Skeletal muscle cell (primary cell): Measurements from ENCODE around the gene C19orf44.
A peak's percentile ranks its signal among the peaks of the same experiment; 100 is the strongest.
"Not testable (repeated sequence)": the region's sequence is repeated elsewhere in the genome, so short reads cannot be mapped to it uniquely, and the experiment has no call there.

Source experiments
- DNase-seq: peaks from one replicate; pipeline ENCODE4 v3.0.0-alpha.2; 2010; ENCODE audit warnings: low read depth
- H3K4me3 ChIP-seq: 2 replicates; pipeline ENCODE4 v1.5.1; 2011; ENCODE audit warnings: low read depth, mild to moderate bottlenecking, control low read depth, low read length, moderate library complexity

The C19orf44 gene

DNA sequence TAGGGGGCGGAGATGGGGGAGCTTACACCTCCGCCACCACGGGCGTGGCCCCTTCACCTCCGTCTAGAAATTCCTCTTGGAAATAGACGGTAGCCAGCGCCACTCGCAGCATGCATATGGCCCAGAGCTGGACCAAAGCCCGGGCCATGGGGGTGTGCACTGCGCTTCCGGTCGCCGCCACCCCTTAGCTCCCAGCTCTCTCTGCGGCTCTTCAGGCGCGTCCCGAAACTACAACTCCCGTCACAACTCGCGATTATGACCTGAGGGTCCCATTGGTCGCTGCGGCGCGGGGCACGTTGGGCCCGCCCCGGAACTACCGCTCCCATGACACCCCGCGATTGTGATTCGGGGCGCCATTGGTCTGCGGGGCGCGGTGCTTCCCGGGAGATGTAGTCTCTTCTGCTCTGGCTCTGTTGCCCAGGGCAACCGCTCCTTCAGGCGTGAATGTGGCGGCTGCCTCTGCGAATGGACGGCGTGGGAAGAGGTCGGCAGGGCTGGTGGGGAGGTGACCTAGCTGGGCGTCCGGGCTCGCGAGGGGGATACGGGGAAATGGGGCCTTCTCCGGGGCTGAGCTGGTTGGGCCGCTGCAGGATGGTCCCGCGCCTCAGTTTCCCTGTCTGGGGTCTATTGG is at the start of gene C19orf44, which contains the start of gene CALR3:
Gene C19orf44, plus strand, starts transcription at position 413 of the 631 bp plus-strand sequence. CDS start 4,399 bp downstream, outside the sequence.
Gene CALR3, minus strand, starts transcription at position 186 of the 631 bp plus-strand sequence. Its CDS starts 38 bp downstream, at position 148.
- peak; percentile 93 for DNase-seq
- peak within 1 kb of the TSS; percentile 84 for H3K4me3 ChIP-seq

DNA sequence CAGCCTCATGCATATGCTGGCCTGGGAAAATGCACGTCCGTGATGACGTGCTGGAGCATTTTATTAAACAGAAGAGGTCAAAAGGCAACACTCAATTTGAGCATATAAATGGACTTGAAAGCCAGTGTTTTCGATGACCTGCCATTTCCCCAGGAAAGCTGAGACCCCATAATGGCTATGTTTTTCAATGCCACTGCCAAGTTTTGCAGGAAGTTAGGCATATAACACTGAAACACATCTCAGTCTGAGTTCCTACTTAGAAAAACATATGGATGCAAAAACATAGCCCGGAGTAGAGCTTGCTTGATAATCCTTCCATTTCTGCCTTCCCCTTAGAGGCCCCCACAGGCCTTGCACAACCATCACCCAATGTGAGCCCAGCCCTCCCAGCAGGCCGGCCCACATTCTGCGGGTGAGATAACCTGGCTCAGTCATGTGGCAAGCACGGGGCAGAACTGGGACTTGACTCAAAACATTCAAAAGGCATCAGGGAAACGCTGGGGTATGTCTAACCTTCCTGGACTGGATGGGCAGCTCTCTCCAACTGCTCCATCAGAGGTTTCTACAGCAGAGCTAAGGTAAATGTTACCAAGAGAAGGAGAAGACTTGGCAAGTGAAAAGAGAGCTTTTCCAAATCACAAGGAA is 49.3 kb upstream of the C19orf44 start:
- DNase-seq, result peak; percentile 77
- H3K4me3 ChIP-seq, result no peak overlapping the region

DNA sequence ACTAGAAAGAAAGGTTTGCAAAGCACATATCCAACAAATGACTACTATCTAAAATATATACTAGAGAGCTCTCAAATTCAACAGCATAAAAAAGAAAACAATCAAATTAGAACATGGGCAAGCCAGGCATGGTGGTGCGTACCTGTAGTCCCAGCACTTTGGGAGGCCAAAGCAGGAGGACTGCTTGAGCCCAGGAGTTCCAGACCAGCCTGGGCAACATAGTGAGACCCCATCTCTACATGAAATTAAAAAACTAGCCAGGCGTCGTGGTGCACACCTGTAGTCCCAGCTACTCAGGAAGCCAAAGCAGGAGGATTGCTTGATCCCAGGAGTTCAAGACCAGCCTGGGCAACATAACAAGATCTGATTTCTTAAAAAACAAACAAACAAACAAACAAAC is 47.3 kb upstream of the C19orf44 start:
- not testable (repeated sequence) for H3K4me3 ChIP-seq, DNase-seq

DNA sequence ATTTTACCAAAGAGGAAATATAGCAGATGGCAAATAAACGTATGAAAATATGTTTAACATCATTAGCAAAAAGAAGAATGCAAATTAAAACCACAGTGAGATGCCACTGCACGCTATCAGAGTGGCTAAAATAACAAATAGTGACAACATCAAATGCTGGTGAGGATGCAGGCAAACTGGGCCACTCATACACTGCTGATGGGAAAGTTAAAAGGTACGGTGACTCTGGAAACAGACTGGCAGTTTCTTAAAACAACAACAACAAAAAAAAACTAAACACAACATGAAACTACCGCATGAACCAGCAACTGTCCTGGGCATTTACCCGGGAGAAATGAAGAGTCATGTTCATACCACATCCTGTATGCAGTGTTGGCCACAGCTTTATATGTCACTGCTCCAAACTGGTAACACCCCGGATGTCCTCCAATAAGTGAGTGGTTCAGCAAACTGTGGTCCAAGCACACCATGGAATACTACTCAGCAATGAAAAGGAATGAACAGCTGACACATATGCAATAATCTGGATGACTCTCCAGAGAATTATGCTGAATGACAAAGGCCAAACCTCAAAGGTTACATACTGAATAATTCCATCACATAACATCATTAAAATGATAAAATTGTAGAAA is 46.7 kb upstream of the C19orf44 start:
- no peak for DNase-seq
- no peak overlapping the region for H3K4me3 ChIP-seq

DNA sequence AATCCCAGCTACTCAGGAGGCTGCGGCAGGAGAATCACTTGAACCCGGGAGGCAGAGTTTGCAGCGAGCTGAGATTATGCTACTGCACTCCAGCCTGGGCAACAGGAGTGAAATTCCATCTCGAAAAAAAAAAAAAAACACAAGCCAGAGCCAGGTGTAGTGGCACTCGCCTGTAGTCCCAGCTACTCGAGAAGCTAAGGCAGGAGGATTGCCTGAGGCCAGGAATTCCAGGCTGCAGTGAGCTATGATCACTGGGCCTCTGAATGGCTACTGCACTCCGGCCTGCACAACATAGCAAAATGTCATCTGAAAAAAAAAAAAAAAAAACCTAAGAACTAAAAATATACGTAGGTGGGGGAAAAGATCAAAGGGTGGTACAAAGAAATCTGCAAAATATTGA is 43.9 kb upstream of the C19orf44 start:
- H3K4me3 ChIP-seq, result no peak overlapping the region
- DNase-seq, result no peak

DNA sequence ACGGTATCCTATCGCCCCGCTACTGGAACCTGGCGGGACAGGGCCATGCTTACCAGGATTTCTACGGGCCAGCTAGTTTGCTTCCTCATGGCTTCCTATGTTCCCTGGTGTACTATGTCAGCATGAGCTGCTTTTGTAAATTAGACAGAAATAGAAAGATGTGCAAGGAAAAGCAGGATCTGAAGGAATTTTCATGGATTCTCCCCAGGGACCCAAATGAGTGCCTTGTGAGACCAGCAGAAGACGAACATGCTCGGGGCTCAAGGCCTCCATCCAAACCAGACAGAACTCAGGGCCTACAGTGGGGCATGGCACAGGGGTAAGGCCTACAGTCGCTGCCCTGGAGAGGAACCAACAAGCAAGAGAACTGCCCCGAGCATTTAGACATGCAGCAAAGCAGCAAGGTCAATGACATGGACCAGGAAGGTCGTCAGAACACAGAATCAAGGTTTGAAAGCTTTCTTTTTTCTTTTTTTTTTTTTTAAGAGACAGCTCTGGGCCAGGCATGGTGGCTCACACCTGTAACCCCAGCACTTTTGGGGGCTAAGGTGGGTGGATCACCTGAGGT is 41.8 kb upstream of the C19orf44 start:
- H3K4me3 ChIP-seq, result no peak overlapping the region
- DNase-seq, result no peak

DNA sequence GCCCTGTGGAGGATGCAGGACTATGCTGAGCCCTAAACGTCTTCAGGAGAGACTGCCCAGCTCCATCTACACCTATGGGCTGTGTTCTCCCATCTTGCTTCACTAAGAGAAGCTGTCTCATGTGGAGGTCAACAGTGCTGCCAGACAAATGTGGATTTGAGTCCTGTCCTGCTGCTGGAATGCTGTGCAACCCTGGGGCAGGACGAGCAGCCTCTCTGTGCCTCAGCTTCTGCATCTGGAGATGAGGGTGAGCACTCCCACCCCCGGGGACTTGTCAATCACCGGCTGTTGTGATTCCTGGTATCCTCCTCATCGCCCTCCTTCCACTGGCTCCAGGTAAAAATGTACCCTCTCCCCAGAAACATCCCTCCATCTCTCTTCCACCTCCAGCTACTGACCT is 40.7 kb upstream of the C19orf44 start:
- H3K4me3 ChIP-seq, result no peak overlapping the region
- DNase-seq, result no peak

DNA sequence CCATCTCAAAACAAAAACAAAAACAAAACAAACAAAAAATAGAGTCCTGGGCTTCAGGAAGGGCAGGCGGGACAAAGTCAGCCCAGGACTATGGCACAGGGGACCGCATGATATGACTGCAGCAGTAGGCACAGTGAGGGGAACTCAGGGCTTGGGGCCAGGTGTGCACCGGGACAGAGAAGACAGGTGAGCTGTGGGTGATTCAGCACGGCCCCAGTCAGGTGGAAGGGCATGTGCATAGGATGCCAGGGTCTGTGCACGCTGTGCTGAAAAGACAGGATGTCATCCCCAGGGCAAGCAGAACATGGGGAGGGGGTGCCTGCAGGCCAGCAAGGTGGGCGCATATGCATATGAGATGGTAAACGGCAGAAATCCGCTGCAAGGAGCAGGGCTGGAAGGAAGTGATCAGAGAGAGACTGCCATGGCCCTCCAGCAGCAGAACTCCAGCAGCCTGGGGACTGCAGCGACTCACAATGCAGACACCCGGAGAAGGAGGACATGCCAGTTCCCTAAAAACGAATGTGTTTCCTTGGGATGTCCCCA is 39.5 kb upstream of the C19orf44 start:
- no peak for DNase-seq
- no peak overlapping the region for H3K4me3 ChIP-seq

DNA sequence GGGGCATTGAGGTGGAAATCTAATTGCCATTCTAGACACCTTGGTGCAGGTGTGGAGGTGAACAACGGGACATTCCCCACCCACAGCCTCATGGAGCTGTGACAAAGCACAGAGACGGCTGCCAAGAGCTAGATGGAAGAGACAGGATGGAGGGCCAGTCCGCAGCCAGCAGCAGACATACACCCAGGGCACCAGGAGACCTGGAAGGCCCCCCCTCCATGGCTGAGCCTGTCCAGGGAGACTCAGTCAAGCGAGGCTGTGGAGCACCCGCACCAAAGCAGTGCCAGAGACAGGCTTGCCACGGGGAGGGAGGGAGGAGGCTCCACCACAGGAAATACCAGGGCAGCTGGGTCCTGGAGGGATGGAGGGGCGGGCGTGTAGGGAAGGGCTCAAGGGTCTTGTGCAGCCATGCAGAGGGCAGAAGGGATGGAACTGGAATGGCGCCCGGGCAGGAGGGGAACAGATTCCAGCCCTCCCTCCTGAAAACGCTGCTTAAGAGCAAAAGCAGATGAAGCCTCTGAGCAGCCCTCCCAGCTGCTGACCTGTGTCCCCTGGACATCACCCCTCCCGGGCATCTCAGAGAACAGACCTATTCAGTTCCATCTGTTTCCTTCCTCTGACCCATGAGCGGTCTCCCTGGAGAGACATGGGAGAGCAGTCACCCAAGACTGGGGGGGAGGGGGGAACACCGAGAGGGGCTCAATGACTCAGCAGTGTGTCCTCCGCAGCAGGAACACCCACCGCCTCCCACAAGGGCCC is 38.8 kb upstream of the C19orf44 start:
- peak; percentile 20 for DNase-seq
- H3K4me3 ChIP-seq, result no peak overlapping the region

DNA sequence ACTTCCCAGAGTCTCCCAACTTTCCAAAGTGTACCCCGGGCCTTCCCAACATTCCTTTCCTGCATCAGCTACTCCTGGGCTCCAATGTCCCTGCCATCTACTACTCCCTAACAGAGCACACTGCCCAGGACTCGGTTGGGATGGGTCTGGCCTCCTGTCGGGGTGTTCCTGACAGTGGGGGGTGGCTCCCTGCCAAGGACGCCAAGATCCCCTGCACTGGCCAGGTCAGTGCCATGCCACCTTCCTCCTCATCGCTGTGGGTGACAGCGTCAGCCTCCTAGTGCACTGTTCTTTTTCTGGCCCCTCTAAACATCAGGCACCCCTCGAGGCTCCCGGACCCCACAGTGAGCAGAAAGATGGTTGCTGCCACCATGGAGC is 38.3 kb upstream of the C19orf44 start:
- DNase-seq, result no peak
- no peak overlapping the region for H3K4me3 ChIP-seq

DNA sequence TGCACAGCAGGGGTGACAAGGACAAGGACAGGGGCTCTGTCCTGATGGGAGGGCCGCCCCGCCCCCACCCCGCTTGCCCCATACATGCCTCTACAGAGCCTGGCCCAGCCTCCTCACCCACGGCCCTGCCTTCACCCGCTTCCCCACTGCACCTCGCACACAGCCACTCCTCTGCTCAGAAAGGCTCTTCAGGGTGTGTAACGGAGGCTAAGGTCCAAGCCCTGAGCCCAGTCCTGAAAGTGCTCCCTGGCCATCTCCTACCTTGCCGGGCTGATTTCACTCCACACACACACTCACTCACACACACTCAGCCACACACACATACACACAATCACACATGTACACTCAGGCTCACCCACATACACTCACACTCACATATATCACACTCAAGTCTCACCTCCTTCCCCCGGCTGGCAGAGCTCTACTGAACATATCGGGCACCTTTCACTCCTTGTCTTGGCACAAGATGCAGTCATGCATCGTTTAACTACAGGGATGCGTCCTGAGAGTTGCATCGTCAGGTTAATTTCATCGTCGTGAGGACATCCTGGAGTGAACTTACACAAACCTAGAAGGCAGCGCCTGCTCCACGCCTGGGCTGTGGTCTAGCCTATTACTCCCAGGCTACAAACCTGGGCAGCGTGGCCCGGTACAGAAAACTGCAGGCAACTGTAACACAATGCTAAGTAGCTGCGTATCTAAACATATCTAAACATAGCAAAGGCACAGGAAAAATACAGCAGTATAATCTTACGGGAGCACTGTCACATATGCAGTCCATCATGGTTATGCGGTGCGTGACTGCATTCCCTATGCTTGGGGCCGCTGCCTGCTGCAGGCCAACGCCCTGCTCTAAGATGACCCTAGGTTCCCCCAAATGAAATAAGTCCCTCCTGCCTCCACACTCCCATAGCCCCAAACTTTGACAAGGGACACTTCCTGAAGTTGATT is 37.5 kb upstream of the C19orf44 start:
- no peak for DNase-seq

DNA sequence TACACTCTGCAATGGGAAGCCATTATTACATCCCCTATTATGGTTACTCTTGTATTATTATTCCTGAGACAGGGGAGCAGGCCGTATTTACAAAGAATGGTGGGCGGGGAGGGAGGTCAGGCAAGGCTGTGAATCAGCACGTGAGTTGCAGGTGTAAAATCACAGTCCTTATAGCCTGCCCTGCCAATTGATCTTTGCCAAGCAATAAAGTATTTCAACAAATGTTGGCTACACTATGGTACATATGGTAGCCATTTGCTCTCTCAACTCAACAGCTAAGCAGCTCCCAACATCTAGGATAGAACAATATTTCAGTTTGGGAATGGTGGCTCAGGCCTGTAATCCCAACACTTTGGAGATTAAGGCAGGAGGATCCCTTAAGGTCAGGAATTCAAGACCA is 36.5 kb upstream of the C19orf44 start:
- no peak overlapping the region for H3K4me3 ChIP-seq
- DNase-seq, result no peak

More for the DNA sequence above, 37.5 kb upstream of the C19orf44 start:
- H3K4me3 ChIP-seq, result no peak overlapping the region

DNA sequence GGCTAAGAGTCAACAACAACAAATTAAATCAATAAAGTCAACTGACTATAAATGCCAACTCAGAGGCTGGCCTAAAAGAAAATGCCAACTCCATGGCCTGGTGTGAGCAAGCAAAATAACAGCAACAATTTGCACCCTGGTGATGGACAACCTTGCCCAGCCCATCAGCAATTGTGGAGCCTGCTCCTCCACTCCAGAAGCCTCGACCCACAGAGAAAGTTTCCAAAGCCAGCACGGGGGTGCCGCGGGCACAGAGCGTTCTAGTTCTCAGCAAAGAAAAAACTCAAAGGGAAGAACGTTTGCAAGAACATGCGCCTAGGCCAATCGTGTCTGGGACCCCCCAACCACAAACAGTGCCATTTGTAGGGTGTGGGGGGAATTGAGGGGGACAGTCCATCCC is 35.7 kb upstream of the C19orf44 start:
- DNase-seq, result no peak
- H3K4me3 ChIP-seq, result no peak overlapping the region

DNA sequence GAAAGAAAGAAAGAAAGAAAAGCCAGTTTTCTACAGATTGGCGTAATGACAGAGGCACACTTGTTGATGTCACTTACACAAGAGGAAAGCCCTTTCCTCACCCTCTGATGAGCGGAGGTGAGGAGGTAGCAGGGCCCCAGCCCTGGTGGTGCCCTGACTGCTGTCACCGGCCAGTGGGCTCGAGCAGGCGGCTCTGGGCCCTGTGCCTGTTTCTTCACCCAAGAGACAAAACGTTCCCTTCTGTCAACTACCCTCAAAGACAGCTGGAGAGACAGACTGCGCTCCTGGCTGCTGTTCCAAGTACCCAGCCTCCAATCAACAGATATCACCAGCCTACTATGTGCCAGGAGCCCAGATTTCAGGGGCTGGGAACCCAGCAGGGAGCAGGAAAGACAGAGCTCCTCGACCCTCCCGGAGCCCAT is 34.6 kb upstream of the C19orf44 start:
- no peak for DNase-seq

DNA sequence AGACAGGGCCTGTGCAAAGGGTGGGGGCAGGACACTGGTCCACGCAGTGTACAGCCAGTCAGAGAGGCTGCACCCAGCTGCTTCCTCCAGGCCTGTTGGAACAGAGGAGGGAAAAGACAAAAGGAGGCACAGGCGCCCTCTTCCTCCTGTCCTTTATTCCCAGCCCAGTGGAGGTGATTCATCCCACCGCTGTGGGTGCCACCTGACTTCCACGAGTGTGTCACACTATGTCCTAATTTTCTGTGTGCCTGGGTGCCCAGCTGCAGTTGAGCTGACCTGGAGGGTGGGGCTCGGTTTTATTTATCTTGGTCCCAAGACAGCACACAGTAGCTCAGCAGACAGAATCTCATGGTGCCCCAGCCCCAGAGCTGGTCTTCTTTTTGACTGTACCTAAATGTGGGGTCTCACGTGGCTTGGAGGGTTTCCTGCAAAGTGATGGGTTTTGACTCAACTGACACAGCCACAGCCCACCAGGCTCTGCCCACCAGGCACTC is 33.4 kb upstream of the C19orf44 start:
- H3K4me3 ChIP-seq, result no peak overlapping the region
- DNase-seq, result no peak

More for the DNA sequence above, 34.6 kb upstream of the C19orf44 start:
- H3K4me3 ChIP-seq, result no peak overlapping the region

DNA sequence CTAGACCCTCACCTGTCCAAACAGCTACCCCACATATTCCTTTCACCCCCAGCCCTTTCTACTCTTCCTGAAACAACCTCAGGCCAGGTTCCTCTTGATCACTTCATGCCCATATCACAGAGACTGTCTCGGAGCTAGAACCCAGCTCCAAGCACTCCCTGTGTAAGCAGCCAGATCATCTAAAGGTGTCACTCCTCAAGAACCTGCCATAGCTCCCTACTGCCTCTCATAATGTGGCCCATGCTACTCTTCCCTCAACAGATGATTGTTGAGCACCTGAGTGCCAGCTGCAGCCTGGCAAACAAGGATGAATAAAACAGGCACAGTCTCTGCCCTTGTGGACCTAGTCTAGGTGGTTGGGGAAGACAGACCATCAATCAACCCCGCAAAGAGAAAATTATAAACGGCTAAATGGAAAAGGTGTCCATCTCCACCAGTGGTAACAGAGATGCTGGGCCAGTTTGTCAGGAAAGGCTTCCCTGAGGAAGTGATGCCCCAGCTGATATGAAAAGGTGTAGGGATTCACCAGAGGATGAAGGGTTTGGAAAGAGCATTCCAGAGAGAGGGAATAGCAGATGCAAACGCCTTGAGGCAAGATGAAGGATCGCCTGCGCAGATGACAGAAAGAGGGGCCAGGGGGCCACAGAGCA is 32.7 kb upstream of the C19orf44 start:
- H3K4me3 ChIP-seq, result no peak overlapping the region
- DNase-seq, result no peak

DNA sequence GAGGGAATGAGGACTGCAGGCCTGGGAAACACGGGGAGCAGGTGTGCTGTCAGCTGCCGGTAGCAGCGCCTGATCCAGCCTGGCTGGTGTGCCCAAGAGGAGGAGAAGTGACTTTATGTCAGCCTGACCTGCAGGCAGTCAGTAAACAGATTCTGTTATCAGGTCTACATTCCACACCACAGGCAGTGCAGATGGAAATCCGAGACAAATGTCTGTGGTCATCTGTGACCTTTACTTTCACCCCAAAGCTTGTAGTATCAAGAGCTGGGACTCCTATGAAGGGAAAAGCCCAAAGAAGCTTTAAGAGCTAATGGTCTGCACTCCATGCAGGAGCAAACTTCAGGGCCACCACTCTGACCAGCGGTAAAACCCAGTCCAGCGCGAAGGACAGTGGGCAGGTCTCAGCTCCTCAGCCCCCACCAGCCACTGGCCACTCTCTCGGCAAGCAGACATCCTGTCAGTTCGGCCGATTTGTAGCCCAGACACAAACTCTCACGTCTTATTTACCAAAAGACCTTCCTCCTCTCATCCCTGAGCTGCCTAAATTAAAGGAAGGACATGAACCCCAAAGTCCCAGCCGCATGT is 32.1 kb upstream of the C19orf44 start:
- no peak overlapping the region for H3K4me3 ChIP-seq
- no peak for DNase-seq
